Daoy (cell line): ENCODE measurements around the gene SNRPB2. TPM values are rescaled to one million over a fixed set of nuclear protein-coding genes. Genes with fewer than 3 reads are reported as not detected.
A peak's percentile ranks its signal among the peaks of the same experiment; 100 is the strongest.

Experiments
- DNase-seq: peaks from one replicate; pipeline ENCODE4 v3.0.0-alpha.2; 2015; ENCODE audit warnings: low read depth
- total RNA-seq: library from RNA; depleted of rRNA; stranded (reverse); fragments of >200 nt; shearing (Covaris generic); gene quantifications from 2 replicates; pipeline ENCODE4 v1.2.3, GENCODE V29; 2014; rRNA removed

The SNRPB2 gene
- 69.8 and 71.3 TPM in 2 replicates for total RNA-seq

GRCh38 chr20:16729565-16730460, at the start of gene SNRPB2:
TSS of gene SNRPB2 (plus strand) at chr20:16730026. CDS start at chr20:16731703, 1,677 bp downstream.
- DNase-seq: peak; percentile 93

- DNase-seq: no peak
Observed at GRCh38 chr20:16684416-16684815, 45.4 kb upstream of the SNRPB2 start.

- no peak for DNase-seq
Observed at GRCh38 chr20:16689906-16690305, 39.9 kb upstream of the SNRPB2 start.

GRCh38 chr20:16691381-16691780, 38.4 kb upstream of the SNRPB2 start:
- DNase-seq: no peak

GRCh38 chr20:16692009-16692408, 37.8 kb upstream of the SNRPB2 start:
- no peak for DNase-seq

GRCh38 chr20:16692442-16692841, 37.4 kb upstream of the SNRPB2 start:
- DNase-seq: no peak

GRCh38 chr20:16693278-16693677, 36.5 kb upstream of the SNRPB2 start:
- no peak for DNase-seq

GRCh38 chr20:16694161-16694560, 35.7 kb upstream of the SNRPB2 start:
- DNase-seq: no peak

- DNase-seq: no peak
Observed at GRCh38 chr20:16695628-16696027, 34.2 kb upstream of the SNRPB2 start.

- no peak for DNase-seq
Observed at GRCh38 chr20:16699293-16699692, 30.5 kb upstream of the SNRPB2 start.

GRCh38 chr20:16701296-16701695, 28.5 kb upstream of the SNRPB2 start:
- DNase-seq: no peak

GRCh38 chr20:16703570-16703969, 26.3 kb upstream of the SNRPB2 start:
- no peak for DNase-seq

- no peak for DNase-seq
Observed at GRCh38 chr20:16707674-16708073, 22.2 kb upstream of the SNRPB2 start.

GRCh38 chr20:16708602-16709001, 21.2 kb upstream of the SNRPB2 start:
- no peak for DNase-seq

- no peak for DNase-seq
Observed at GRCh38 chr20:16709017-16709416, 20.8 kb upstream of the SNRPB2 start.

- DNase-seq: no peak
Observed at GRCh38 chr20:16710781-16711180, 19.0 kb upstream of the SNRPB2 start.

- DNase-seq: no peak
Observed at GRCh38 chr20:16711661-16712258, 18.1 kb upstream of the SNRPB2 start.

GRCh38 chr20:16712511-16712947, 17.3 kb upstream of the SNRPB2 start:
- no peak for DNase-seq

- no peak for DNase-seq
Observed at GRCh38 chr20:16713066-16713465, 16.8 kb upstream of the SNRPB2 start.

GRCh38 chr20:16714242-16714641, 15.6 kb upstream of the SNRPB2 start:
- DNase-seq: no peak

- no peak for DNase-seq
Observed at GRCh38 chr20:16714751-16715150, 15.1 kb upstream of the SNRPB2 start.

GRCh38 chr20:16719421-16719820, 10.4 kb upstream of the SNRPB2 start:
- DNase-seq: no peak

GRCh38 chr20:16729080-16729479, 746 bp upstream of the SNRPB2 start:
- no peak for DNase-seq
